Upper lobe of left lung (tissue), 6 donors: ENCODE measurements around the gene NSD1. TPM values are rescaled to one million over a fixed set of nuclear protein-coding genes. Genes with fewer than 3 reads are reported as not detected.
A peak's percentile ranks its signal among the peaks of the same experiment; 100 is the strongest.

Experiments used
- ATAC-seq, 2 donors: fragments of 200-7000 bp; cut with Tn5 transposase; one replicate each; pipeline ENCODE4 v1.9.1; 2022; ENCODE audit warnings: mild to moderate bottlenecking in 2 of 2, moderate library complexity in 2 of 2; ENCODE audit not compliant: low FRiP score in 2 of 2
- DNase-seq, 2 donors: peaks; one replicate each; pipeline ENCODE4 v3.0.0-alpha.2; 2019 to 2020
- H3K27ac ChIP-seq, 4 donors: fragments of 200-600 bp; sonication (generic); one replicate each; pipeline ENCODE4 v1.5.1; 2016 to 2019
- H3K27me3 ChIP-seq, 4 donors: fragments of 200-600 bp; sonication (generic); one replicate each; pipeline ENCODE4 v1.5.1; 2017 to 2019
- H3K36me3 ChIP-seq, 4 donors: fragments of 200-600 bp; sonication (generic); one replicate each; pipeline ENCODE4 v1.5.1; 2016 to 2019
- H3K4me1 ChIP-seq, 4 donors: fragments of 200-600 bp; sonication (generic); one replicate each; pipeline ENCODE4 v1.5.1; 2018 to 2019
- H3K4me3 ChIP-seq, 4 donors: fragments of 200-600 bp; sonication (generic); one replicate each; pipeline ENCODE4 v1.5.1; 2017 to 2019; ENCODE audit warnings: mild to moderate bottlenecking in 2 of 4, moderate library complexity in 1 of 4
- H3K9me3 ChIP-seq, 4 donors: fragments of 200-600 bp; sonication (generic); one replicate each; pipeline ENCODE4 v1.5.1; 2018 to 2019
- CTCF ChIP-seq, 6 experiments: fragments of 450-650 bp in 4 of 6; fragments of 200-600 bp in 2 of 6; sonication (generic) in 2 of 6; IDR thresholded peaks; one replicate each; pipeline ENCODE4 v1.5.1; 2016 to 2019; ENCODE audit warnings: antibody characterized with exemption in 6 of 6
- EP300 ChIP-seq, 4 donors: sonication (generic); formaldehyde crosslinking; IDR thresholded peaks; one replicate each; pipeline ENCODE4 v1.5.1; 2017; ENCODE audit warnings: antibody characterized with exemption in 4 of 4, control low read depth in 2 of 4
- POLR2A ChIP-seq, 4 donors: fragments of 450-650 bp; IDR thresholded peaks; one replicate each; pipeline ENCODE4 v1.5.1; 2016 to 2017; ENCODE audit warnings: antibody characterized with exemption in 4 of 4, mild to moderate bottlenecking in 2 of 4
- POLR2AphosphoS5 ChIP-seq, 2 donors: sonication (generic); formaldehyde crosslinking; IDR thresholded peaks; one replicate each; pipeline ENCODE4 v1.5.1; 2017; ENCODE audit warnings: antibody characterized with exemption in 2 of 2
- WGBS, 2 donors: methylation state at CpG; one replicate each; pipeline ENCODE4 v1.1.5; 2017 to 2018; 5-methylcytosine and 5-hydroxymethylcytosine counted together
- total RNA-seq, 6 donors: library from RNA; depleted of rRNA in 4 of 6; stranded (reverse); fragments of >200 nt in 4 of 6; gene quantifications; one replicate each; pipeline versions ENCODE4 v1.1.0 to v1.2.1, GENCODE V29; 2016 to 2021
- donor health status: DM: no; HTN: no; CAD: no; lungs with moderate emphysema.
- donor health status: DM: no; HTN: yes; CAD: no; lungs with severe emphysema.

The NSD1 gene
- total RNA-seq, 6 donors from 2014 or later = 33.0 to 69.1 (median 55.7) TPM

- no peak overlapping the region for H3K27ac ChIP-seq
- no peaks in the 10 kb centered on the region for H3K36me3 ChIP-seq
- H3K4me3 ChIP-seq = no peak overlapping the region
- H3K9me3 ChIP-seq = no peaks in the 10 kb centered on the region
- no peak for DNase-seq
- TF ChIP-seq POLR2A (IDR thresholded peaks at IDR 0.05) = no peak
- TF ChIP-seq EP300 (IDR thresholded peaks at IDR 0.05) = no peak
- TF ChIP-seq CTCF (IDR thresholded peaks at IDR 0.05) = no peak
- no peak for TF ChIP-seq POLR2AphosphoS5 (IDR thresholded peaks at IDR 0.05)
- ATAC-seq = no peak
- H3K4me1 ChIP-seq = peaks cover 0 to 12% (median 3%) of the 10 kb centered on the region in 4 donors
- H3K27me3 ChIP-seq = no peaks in the 10 kb centered on the region
- WGBS, 2 donors = 84% methylated on average over 4 of the region's 4 CpGs
Observed at GRCh38 chr5:177124486-177124991, 9.0 kb upstream of the NSD1 start.

- 95 to 100% methylated on average over 1 of the region's 1 CpG for WGBS, 2 donors
- ATAC-seq = no peak
- Histone ChIP-seq H3K27ac (no peak overlapping the region), H3K9me3 (no peaks in the 10 kb centered on the region), H3K4me3 (no peak overlapping the region), H3K4me1 (peaks cover 0 to 12% (median 3%) of the 10 kb centered on the region in 4 donors), H3K36me3 (no peaks in the 10 kb centered on the region), H3K27me3 (no peaks in the 10 kb centered on the region)
- no peak for TF ChIP-seq CTCF (IDR thresholded peaks at IDR 0.05)
- no peak for TF ChIP-seq POLR2AphosphoS5 (IDR thresholded peaks at IDR 0.05)
- TF ChIP-seq POLR2A (IDR thresholded peaks at IDR 0.05) = no peak
- no peak for TF ChIP-seq EP300 (IDR thresholded peaks at IDR 0.05)
- no peak for DNase-seq
Observed at GRCh38 chr5:177126771-177127170, 6.8 kb upstream of the NSD1 start.

GRCh38 chr5:177128551-177128981, 5.0 kb upstream of the NSD1 start:
- H3K27me3 ChIP-seq = no peaks in the 10 kb centered on the region
- no peaks in the 10 kb centered on the region for H3K36me3 ChIP-seq
- no peak overlapping the region for H3K4me3 ChIP-seq
- peaks cover 0 to 23% (median 11%) of the 10 kb centered on the region in 4 donors for H3K4me1 ChIP-seq
- 62 to 75% methylated on average over 4 of the region's 4 CpGs for WGBS, 2 donors
- H3K9me3 ChIP-seq = no peaks in the 10 kb centered on the region
- DNase-seq (no peak), ATAC-seq (no peak)
- TF ChIP-seq CTCF (IDR thresholded peaks at IDR 0.05) (no peak), POLR2AphosphoS5 (IDR thresholded peaks at IDR 0.05) (no peak)
- peak overlapping the region in 1 of 4 donors; percentile 32 for H3K27ac ChIP-seq

- Histone ChIP-seq H3K4me3 (no peak overlapping the region), H3K27ac (peak overlapping the region in 1 of 4 donors; percentile 48), H3K36me3 (peaks cover 0 to 4% (median 3%) of the 10 kb centered on the region in 4 donors), H3K4me1 (peaks cover 8 to 35% (median 21%) of the 10 kb centered on the region in 4 donors), H3K27me3 (no peaks in the 10 kb centered on the region), H3K9me3 (no peaks in the 10 kb centered on the region)
- ATAC-seq = no peak
- TF ChIP-seq CTCF (IDR thresholded peaks at IDR 0.05) = no peak
- TF ChIP-seq EP300 (IDR thresholded peaks at IDR 0.05) = no peak
- TF ChIP-seq POLR2AphosphoS5 (IDR thresholded peaks at IDR 0.05) = no peak
- TF ChIP-seq POLR2A (IDR thresholded peaks at IDR 0.05) = no peak
- DNase-seq = no peak
- 73 to 77% methylated on average over 5 of the region's 5 CpGs for WGBS, 2 donors
Observed at GRCh38 chr5:177130211-177131018, 3.2 kb upstream of the NSD1 start.
